Erythroblast (primary cell): Measurements from ENCODE around the gene CIDEC.
A peak's percentile ranks its signal among the peaks of the same experiment; 100 is the strongest.

Source experiments
- GATA1 ChIP-seq: IDR thresholded peaks from 2 replicates; pipeline ENCODE4 v1.6.1; 2011; ENCODE audit warnings: low read depth, mild to moderate bottlenecking, control low read depth, low read length, moderate library complexity
- POLR2A ChIP-seq: IDR thresholded peaks from 2 replicates; pipeline ENCODE4 v1.6.1; 2011; ENCODE audit warnings: mild to moderate bottlenecking, low read length

GRCh38 chr3:9916734-9917680 lies 37.0 kb upstream of the CIDEC start, which contains the start of gene IL17RC:
- TF ChIP-seq POLR2A (peak; percentile 65), GATA1 (no peak)
